Activated naive CD8-positive, alpha-beta T cell treated with anti-CD3 and anti-CD28 coated beads, Interleukin-2, amount 10 ng/mL, durations not matched to agents 7 days and 5 days (primary cell): ENCODE data around the gene MAP7. TPM values are rescaled to one million over a fixed set of nuclear protein-coding genes. Genes with fewer than 3 reads are reported as not detected.

ENCODE experiments used
- ATAC-seq: fragments of 150-1000 bp; cut with Tn5 transposase; one replicate; pipeline ENCODE4 v1.10.0; 2021; ENCODE audit warnings: low read depth, moderate library complexity
- POLR2A ChIA-PET: fragments of 350-600 bp; sonication (Branson Sonifier 250); formaldehyde crosslinking; loops from one replicate; lab custom pipeline; 2021; ENCODE audit warnings: antibody characterized with exemption; lab: Charles Lee
- DNase-seq: peaks from one replicate; pipeline ENCODE4 v3.0.0; 2021
- H3K27ac Mint-ChIP-seq: one replicate; pipeline ENCODE4 v1.8.0; 2022; ENCODE audit warnings: mild to moderate bottlenecking, mixed read lengths
- H3K27me3 Mint-ChIP-seq: one replicate; pipeline ENCODE4 v1.8.0; 2022; ENCODE audit warnings: mild to moderate bottlenecking, moderate library complexity, mixed read lengths
- H3K36me3 Mint-ChIP-seq: one replicate; pipeline ENCODE4 v1.8.0; 2021; ENCODE audit warnings: mild to moderate bottlenecking, mixed read lengths
- H3K4me1 Mint-ChIP-seq: one replicate; pipeline ENCODE4 v1.8.0; 2021; ENCODE audit warnings: mixed read lengths
- H3K4me3 Mint-ChIP-seq: one replicate; pipeline ENCODE4 v1.8.0; 2022; ENCODE audit warnings: mild to moderate bottlenecking, moderate library complexity, mixed read lengths
- H3K9me3 Mint-ChIP-seq: one replicate; pipeline ENCODE4 v1.8.0; 2021; ENCODE audit warnings: mixed read lengths
- total RNA-seq, 2 experiments: library from RNA; stranded (reverse); gene quantifications; one replicate each; pipeline ENCODE4 v1.2.3, GENCODE V29; 2021

Gene MAP7
- total RNA-seq, 2 experiments from 2014 or later, result 0.14 to 0.48 TPM

- Mint-ChIP-seq H3K9me3 (no peaks in the 10 kb centered on the region), H3K27ac (no peak overlapping the region), H3K36me3 (peaks cover 18% of the 10 kb centered on the region), H3K4me3 (no peak overlapping the region), H3K4me1 (no peaks in the 10 kb centered on the region), H3K27me3 (no peaks in the 10 kb centered on the region)
- POLR2A ChIA-PET, result no interaction called here
- ATAC-seq (no peak), DNase-seq (no peak)
Observed at GRCh38 chr6:136582711-136583471, 32.7 kb upstream of the MAP7 start.

GRCh38 chr6:136579800-136580199, 29.6 kb upstream of the MAP7 start:
- H3K9me3 Mint-ChIP-seq, result no peaks in the 10 kb centered on the region
- POLR2A ChIA-PET, result no interaction called here
- DNase-seq (no peak), ATAC-seq (no peak)
- no peaks in the 10 kb centered on the region for H3K27me3 Mint-ChIP-seq
- no peak overlapping the region for H3K4me3 Mint-ChIP-seq
- H3K27ac Mint-ChIP-seq, result no peak overlapping the region
- H3K36me3 Mint-ChIP-seq, result peaks cover 25% of the 10 kb centered on the region
- no peaks in the 10 kb centered on the region for H3K4me1 Mint-ChIP-seq

GRCh38 chr6:136576821-136577220, 26.6 kb upstream of the MAP7 start:
- Mint-ChIP-seq H3K27ac (no peak overlapping the region), H3K27me3 (no peaks in the 10 kb centered on the region), H3K36me3 (peaks cover 39% of the 10 kb centered on the region), H3K9me3 (peaks cover under 1% of the 10 kb centered on the region), H3K4me1 (no peaks in the 10 kb centered on the region), H3K4me3 (no peak overlapping the region)
- ATAC-seq (no peak), DNase-seq (no peak)
- POLR2A ChIA-PET, result no interaction called here

GRCh38 chr6:136571496-136571895, 21.3 kb upstream of the MAP7 start:
- DNase-seq (no peak), ATAC-seq (no peak)
- H3K4me1 Mint-ChIP-seq, result no peaks in the 10 kb centered on the region
- no peaks in the 10 kb centered on the region for H3K27me3 Mint-ChIP-seq
- no peak overlapping the region for H3K4me3 Mint-ChIP-seq
- H3K9me3 Mint-ChIP-seq, result peaks cover 16% of the 10 kb centered on the region
- H3K27ac Mint-ChIP-seq, result no peak overlapping the region
- POLR2A ChIA-PET, result no interaction called here
- peaks cover 52% of the 10 kb centered on the region for H3K36me3 Mint-ChIP-seq

- Mint-ChIP-seq H3K27ac (no peak overlapping the region), H3K36me3 (peaks cover 54% of the 10 kb centered on the region), H3K27me3 (no peaks in the 10 kb centered on the region), H3K4me1 (no peaks in the 10 kb centered on the region), H3K9me3 (peaks cover 16% of the 10 kb centered on the region), H3K4me3 (no peak overlapping the region)
- POLR2A ChIA-PET, result no interaction called here
- DNase-seq (no peak), ATAC-seq (no peak)
Observed at GRCh38 chr6:136571065-136571464, 20.8 kb upstream of the MAP7 start.

GRCh38 chr6:136568129-136568528, 17.9 kb upstream of the MAP7 start:
- no peaks in the 10 kb centered on the region for H3K27me3 Mint-ChIP-seq
- H3K27ac Mint-ChIP-seq, result no peak overlapping the region
- no peak for ATAC-seq
- POLR2A ChIA-PET, result no interaction called here
- peaks cover 8% of the 10 kb centered on the region for H3K4me1 Mint-ChIP-seq
- peaks cover 16% of the 10 kb centered on the region for H3K9me3 Mint-ChIP-seq
- no peak overlapping the region for H3K4me3 Mint-ChIP-seq
- DNase-seq, result no peak
- peaks cover 42% of the 10 kb centered on the region for H3K36me3 Mint-ChIP-seq

GRCh38 chr6:136567688-136568087, 17.5 kb upstream of the MAP7 start:
- POLR2A ChIA-PET, result no interaction called here
- peaks cover 37% of the 10 kb centered on the region for H3K36me3 Mint-ChIP-seq

GRCh38 chr6:136566851-136567250, 16.6 kb upstream of the MAP7 start:
- Mint-ChIP-seq H3K27ac (no peak overlapping the region), H3K36me3 (peaks cover 35% of the 10 kb centered on the region), H3K4me1 (peaks cover 11% of the 10 kb centered on the region), H3K9me3 (peaks cover 15% of the 10 kb centered on the region), H3K27me3 (no peaks in the 10 kb centered on the region), H3K4me3 (no peak overlapping the region)
- ATAC-seq (no peak), DNase-seq (no peak)
- POLR2A ChIA-PET, result interaction anchor here (0.6 kb wide), 1 partner anchor 8 kb away, joined by 3 read pairs; no protein-coding TSS in a partner anchor

More at GRCh38 chr6:136567688-136568087, 17.5 kb upstream of the MAP7 start:
- ATAC-seq, result no peak
- no peak overlapping the region for H3K4me3 Mint-ChIP-seq
- H3K27me3 Mint-ChIP-seq, result no peaks in the 10 kb centered on the region
- no peak for DNase-seq
- peaks cover 8% of the 10 kb centered on the region for H3K4me1 Mint-ChIP-seq
- peaks cover 16% of the 10 kb centered on the region for H3K9me3 Mint-ChIP-seq
- no peak overlapping the region for H3K27ac Mint-ChIP-seq

GRCh38 chr6:136566007-136566487, 15.8 kb upstream of the MAP7 start:
- DNase-seq (no peak), ATAC-seq (no peak)
- peaks cover 9% of the 10 kb centered on the region for H3K9me3 Mint-ChIP-seq
- no peak overlapping the region for H3K4me3 Mint-ChIP-seq
- H3K36me3 Mint-ChIP-seq, result peaks cover 33% of the 10 kb centered on the region
- H3K27ac Mint-ChIP-seq, result no peak overlapping the region
- H3K4me1 Mint-ChIP-seq, result peaks cover 11% of the 10 kb centered on the region
- H3K27me3 Mint-ChIP-seq, result no peaks in the 10 kb centered on the region
- POLR2A ChIA-PET, result interaction anchor here (0.6 kb wide), 1 partner anchor 9 kb away, joined by 3 read pairs; no protein-coding TSS in a partner anchor

- ATAC-seq (no peak), DNase-seq (no peak)
- Mint-ChIP-seq H3K4me1 (peaks cover 11% of the 10 kb centered on the region), H3K9me3 (no peaks in the 10 kb centered on the region), H3K27ac (no peak overlapping the region), H3K4me3 (no peak overlapping the region), H3K27me3 (no peaks in the 10 kb centered on the region), H3K36me3 (peaks cover 21% of the 10 kb centered on the region)
- POLR2A ChIA-PET, result no interaction called here
Observed at GRCh38 chr6:136564180-136564579, 14.0 kb upstream of the MAP7 start.

GRCh38 chr6:136563386-136564152, 13.3 kb upstream of the MAP7 start:
- Mint-ChIP-seq H3K4me1 (peaks cover 11% of the 10 kb centered on the region), H3K4me3 (no peak overlapping the region), H3K27me3 (no peaks in the 10 kb centered on the region), H3K27ac (no peak overlapping the region), H3K36me3 (peaks cover 21% of the 10 kb centered on the region), H3K9me3 (no peaks in the 10 kb centered on the region)
- POLR2A ChIA-PET, result no interaction called here
- DNase-seq, result no peak
- peak; percentile 50 for ATAC-seq

- no peaks in the 10 kb centered on the region for H3K27me3 Mint-ChIP-seq
- no peak overlapping the region for H3K27ac Mint-ChIP-seq
- H3K4me3 Mint-ChIP-seq, result no peak overlapping the region
- H3K9me3 Mint-ChIP-seq, result no peaks in the 10 kb centered on the region
- no peak for ATAC-seq
- DNase-seq, result no peak
- H3K36me3 Mint-ChIP-seq, result peaks cover 25% of the 10 kb centered on the region
- POLR2A ChIA-PET, result no interaction called here
- H3K4me1 Mint-ChIP-seq, result peaks cover 11% of the 10 kb centered on the region
Observed at GRCh38 chr6:136562211-136562610, 12.0 kb upstream of the MAP7 start.

GRCh38 chr6:136553166-136553787, 3.1 kb upstream of the MAP7 start:
- Mint-ChIP-seq H3K4me1 (peaks cover 3% of the 10 kb centered on the region), H3K9me3 (no peaks in the 10 kb centered on the region), H3K27me3 (peaks cover 31% of the 10 kb centered on the region), H3K4me3 (no peak overlapping the region), H3K27ac (no peak overlapping the region), H3K36me3 (peaks cover 5% of the 10 kb centered on the region)
- ATAC-seq, result no peak
- POLR2A ChIA-PET, result no interaction called here
- no peak for DNase-seq
